ENCODE results near the gene CTTN. TPM values are rescaled to one million over a fixed set of nuclear protein-coding genes. Genes with fewer than 3 reads are reported as not detected.

CTTN gene
- polyA plus RNA-seq, 3 donors from 2014 or later = 0.53 to 0.67 TPM; not detected in 1

DNA sequence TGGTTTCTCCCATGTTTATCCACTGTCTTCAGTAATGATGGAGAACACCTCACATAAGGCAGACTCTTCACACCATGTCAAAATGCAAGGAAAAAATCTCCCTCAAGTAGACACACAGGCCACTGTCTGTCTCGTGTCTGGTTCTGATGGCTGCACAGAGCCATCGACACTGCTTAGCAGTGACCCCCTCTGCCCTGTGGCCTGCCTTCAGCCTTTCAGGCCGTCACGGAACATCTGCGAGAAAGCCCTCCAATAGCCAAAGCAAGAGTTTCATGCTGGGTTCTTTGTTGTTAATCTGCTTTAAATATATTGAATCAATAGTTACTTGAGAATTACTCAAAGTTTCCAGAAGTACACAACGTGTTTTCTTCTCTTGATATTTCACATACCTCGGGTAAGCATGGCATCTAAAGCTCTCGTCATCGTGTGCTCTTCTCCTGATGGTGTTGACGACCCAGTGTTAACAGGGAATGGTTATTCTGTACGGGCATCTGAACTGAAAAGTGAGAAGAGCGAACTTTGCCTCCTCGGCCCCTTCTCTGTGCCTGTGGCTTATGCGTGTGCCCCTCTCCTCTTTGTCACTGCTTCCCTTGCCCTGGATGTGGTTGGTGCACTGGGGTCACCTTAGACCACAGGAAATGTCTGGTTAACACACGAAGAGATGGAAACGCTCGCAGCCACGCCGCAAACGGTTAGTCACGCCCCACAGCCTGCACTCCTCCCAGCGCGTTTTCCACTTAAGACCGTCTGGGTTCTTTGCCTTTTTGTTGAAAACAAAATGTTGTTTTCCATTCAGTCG is 33.4 kb upstream of the CTTN start:
- DNase-seq = peak; percentile 86 to 89 (median 87)
- Mint-ChIP-seq H3K27me3 (ENCODE audit: low read depth in 3 of 3) (peaks cover 13 to 32% (median 15%) of the 10 kb centered on the region in 3 donors), H3K27ac (peak overlapping the region; percentile 64 to 95 (median 84)), H3K9me3 (no peaks in the 10 kb centered on the region), H3K36me3 (peaks cover 27 to 46% (median 44%) of the 10 kb centered on the region in 3 donors), H3K4me1 (peaks cover 37 to 38% of the 10 kb centered on the region in 2 donors), H3K4me3 (peak overlapping the region; percentile 78 to 91 (median 82))

DNA sequence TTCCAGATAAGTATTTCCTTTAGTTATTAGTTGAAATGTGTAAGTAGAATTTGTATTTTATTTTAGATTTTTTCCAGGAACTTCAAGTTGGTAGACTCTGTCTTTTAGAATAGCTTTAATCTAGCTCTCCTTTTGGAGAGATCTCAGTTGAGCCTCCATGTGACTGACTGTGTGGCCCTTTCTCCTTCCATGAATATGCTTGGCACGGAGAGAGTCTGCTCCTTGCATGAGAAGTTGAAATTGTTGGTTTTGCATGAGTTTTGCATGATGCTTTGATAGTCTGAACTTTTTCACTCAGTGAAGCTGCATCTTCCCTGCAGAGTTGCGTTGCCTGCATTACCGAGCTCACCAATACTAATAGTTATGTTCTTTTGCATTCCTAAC is 32.8 kb upstream of the CTTN start:
- Mint-ChIP-seq H3K4me3 (peak overlapping the region; percentile 78 to 91 (median 82)), H3K27ac (peak overlapping the region; percentile 31 to 95 (median 84)), H3K36me3 (peaks cover 27 to 47% (median 44%) of the 10 kb centered on the region in 3 donors), H3K4me1 (peaks cover 37 to 38% of the 10 kb centered on the region in 2 donors), H3K27me3 (ENCODE audit: low read depth in 3 of 3) (peaks cover 13 to 31% (median 17%) of the 10 kb centered on the region in 3 donors), H3K9me3 (no peaks in the 10 kb centered on the region)
- DNase-seq = no peak

DNA sequence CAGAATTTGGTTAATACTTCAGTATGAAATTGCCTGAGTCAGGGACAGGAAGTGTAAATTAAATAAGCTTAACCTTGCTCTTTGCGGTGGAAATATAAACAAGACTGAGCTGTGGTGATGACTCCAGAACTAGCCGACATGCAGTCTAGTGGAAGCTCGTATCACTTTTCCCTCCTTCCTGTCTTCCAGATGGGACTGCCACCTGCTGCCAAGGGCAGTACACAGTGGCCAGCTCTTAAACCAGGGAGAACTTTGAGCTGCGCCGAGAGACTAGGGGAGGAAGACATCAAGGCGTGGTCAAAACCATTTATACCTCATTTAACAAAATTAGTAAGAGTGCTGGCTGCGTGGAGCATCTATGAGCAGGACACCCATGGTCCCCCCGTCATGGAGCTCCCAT is 31.3 kb upstream of the CTTN start:
- Mint-ChIP-seq H3K27ac (peak overlapping the region in 1 of 6 donors; percentile 2), H3K9me3 (no peaks in the 10 kb centered on the region), H3K36me3 (peaks cover 20 to 39% (median 37%) of the 10 kb centered on the region in 3 donors), H3K4me1 (peaks cover 37 to 38% of the 10 kb centered on the region in 2 donors), H3K27me3 (ENCODE audit: low read depth in 3 of 3) (peaks cover 13 to 31% (median 17%) of the 10 kb centered on the region in 3 donors), H3K4me3 (peak overlapping the region; percentile 20 to 91 (median 71))
- DNase-seq = no peak

DNA sequence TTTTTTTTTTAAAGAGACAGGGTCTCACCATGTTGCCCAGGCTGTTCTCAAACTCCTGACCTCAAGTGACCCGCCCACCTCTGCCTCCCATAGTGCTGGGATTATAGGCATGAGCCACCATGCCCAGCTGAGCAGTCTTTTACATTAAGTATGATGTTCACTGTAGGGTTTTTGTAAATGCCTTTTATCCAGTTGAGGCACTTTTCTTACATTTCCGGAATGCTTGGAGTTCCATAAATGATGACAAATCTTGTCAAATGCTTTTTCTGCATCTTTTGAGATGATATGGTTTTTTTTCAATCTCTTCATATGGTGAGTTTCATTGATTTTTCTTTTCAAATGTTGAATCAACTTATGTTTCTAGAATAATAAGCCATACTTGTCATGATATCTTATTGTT is 29.4 kb upstream of the CTTN start:
- no peak overlapping the region for H3K4me3 Mint-ChIP-seq
- H3K4me1 Mint-ChIP-seq = peaks cover 35 to 37% of the 10 kb centered on the region in 2 donors
- H3K27ac Mint-ChIP-seq = no peak overlapping the region
- no peak for DNase-seq
- peaks cover 23 to 42% (median 41%) of the 10 kb centered on the region in 3 donors for H3K36me3 Mint-ChIP-seq
- peaks cover 13 to 28% (median 17%) of the 10 kb centered on the region in 3 donors for H3K27me3 Mint-ChIP-seq (ENCODE audit: low read depth in 3 of 3)
- H3K9me3 Mint-ChIP-seq = no peaks in the 10 kb centered on the region

DNA sequence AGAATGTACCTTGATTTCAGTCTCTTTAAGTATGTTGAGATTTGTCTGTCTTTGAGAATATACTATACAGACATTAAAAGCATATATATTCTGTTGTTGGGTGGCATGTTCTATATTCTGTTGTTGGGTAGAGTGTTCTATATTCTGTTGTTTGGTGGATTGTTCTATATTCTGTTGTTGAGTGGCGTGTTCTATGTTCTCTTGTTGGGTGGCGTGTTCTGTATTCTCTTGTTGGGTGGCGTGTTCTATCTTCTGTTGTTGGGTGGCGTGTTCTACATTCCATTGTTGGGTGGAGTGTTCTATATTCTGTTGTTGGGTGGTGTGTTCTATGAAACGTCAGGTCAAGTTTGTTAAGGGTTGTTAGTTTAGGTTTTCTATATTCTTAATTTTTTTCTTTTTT is 27.1 kb upstream of the CTTN start:
- Mint-ChIP-seq H3K9me3 (no peaks in the 10 kb centered on the region), H3K27me3 (ENCODE audit: low read depth in 3 of 3) (peaks cover 8 to 12% (median 9%) of the 10 kb centered on the region in 3 donors), H3K36me3 (peaks cover 21 to 52% (median 48%) of the 10 kb centered on the region in 3 donors), H3K4me1 (peaks cover 13 to 14% of the 10 kb centered on the region in 2 donors), H3K27ac (no peak overlapping the region), H3K4me3 (no peak overlapping the region)
- DNase-seq = no peak

DNA sequence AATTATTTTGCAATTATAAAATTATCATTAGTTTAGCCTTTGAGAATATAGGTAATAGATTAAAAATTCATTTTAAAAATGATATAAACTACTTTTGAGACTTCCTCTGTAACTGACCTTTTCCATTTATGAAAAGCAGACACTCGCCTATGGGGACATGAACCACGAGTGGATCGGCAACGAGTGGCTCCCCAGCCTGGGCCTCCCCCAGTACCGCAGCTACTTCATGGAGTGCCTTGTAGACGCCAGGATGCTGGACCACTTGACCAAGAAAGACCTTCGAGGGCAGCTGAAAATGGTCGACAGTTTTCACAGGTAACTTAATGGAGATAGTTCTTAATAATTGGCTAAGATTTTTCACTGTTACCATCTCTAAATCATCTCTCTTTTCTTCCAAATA is 26.3 kb upstream of the CTTN start:
- no peaks in the 10 kb centered on the region for H3K9me3 Mint-ChIP-seq
- H3K27me3 Mint-ChIP-seq (ENCODE audit: low read depth in 3 of 3) = peaks cover 7 to 9% (median 9%) of the 10 kb centered on the region in 3 donors
- peaks cover 25 to 57% (median 52%) of the 10 kb centered on the region in 3 donors for H3K36me3 Mint-ChIP-seq
- no peak overlapping the region for H3K27ac Mint-ChIP-seq
- no peak overlapping the region for H3K4me3 Mint-ChIP-seq
- DNase-seq = no peak
- peaks cover 4 to 6% of the 10 kb centered on the region in 2 donors for H3K4me1 Mint-ChIP-seq

DNA sequence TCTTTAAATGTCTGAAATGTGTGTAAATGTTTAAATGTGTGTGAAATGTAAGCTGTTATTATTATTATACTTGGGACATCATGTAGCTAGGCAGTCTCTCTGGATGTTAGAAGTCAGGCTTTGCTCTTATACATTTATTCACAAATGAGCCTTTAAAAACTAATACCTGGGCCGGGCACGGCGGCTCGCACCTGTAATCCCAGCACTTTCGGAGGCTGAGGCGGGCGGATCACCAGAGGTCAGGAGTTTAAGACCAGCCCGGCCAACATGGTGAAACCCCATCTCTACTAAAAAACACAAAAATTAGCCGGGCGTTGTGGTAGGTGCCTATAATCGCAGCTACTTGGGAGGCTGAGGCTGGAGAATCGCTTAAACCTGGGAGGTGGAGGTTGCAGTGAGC is 21.7 kb upstream of the CTTN start:
- Mint-ChIP-seq H3K36me3 (peaks cover 36 to 64% (median 58%) of the 10 kb centered on the region in 3 donors), H3K9me3 (no peaks in the 10 kb centered on the region), H3K4me3 (no peak overlapping the region), H3K27ac (no peak overlapping the region), H3K27me3 (ENCODE audit: low read depth in 3 of 3) (peaks cover 2 to 4% (median 2%) of the 10 kb centered on the region in 3 donors), H3K4me1 (no peaks in the 10 kb centered on the region)
- DNase-seq = no peak

DNA sequence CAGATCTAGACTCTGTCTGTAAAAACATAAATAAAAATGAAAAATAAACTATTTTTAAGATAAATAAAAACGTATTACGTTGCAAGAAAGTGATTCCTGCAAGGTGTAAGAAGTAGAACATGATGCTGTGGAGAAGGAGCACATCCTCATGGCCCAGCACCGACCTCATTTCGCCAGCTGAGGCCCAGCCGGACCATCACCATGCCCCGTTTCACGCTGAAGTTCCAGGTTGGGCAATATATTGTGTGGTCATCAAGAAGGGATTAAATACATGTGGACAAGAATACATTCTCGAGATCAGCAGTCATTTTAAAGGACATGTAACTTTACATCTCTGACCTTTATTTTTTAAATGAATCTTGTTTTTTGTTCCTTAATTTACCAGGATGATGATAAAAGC is 20.7 kb upstream of the CTTN start:
- Mint-ChIP-seq H3K9me3 (no peaks in the 10 kb centered on the region), H3K27ac (no peak overlapping the region), H3K4me1 (no peaks in the 10 kb centered on the region), H3K27me3 (ENCODE audit: low read depth in 3 of 3) (peaks cover 2 to 4% (median 2%) of the 10 kb centered on the region in 3 donors), H3K4me3 (no peak overlapping the region), H3K36me3 (peaks cover 40 to 67% (median 62%) of the 10 kb centered on the region in 3 donors)
- no peak for DNase-seq

DNA sequence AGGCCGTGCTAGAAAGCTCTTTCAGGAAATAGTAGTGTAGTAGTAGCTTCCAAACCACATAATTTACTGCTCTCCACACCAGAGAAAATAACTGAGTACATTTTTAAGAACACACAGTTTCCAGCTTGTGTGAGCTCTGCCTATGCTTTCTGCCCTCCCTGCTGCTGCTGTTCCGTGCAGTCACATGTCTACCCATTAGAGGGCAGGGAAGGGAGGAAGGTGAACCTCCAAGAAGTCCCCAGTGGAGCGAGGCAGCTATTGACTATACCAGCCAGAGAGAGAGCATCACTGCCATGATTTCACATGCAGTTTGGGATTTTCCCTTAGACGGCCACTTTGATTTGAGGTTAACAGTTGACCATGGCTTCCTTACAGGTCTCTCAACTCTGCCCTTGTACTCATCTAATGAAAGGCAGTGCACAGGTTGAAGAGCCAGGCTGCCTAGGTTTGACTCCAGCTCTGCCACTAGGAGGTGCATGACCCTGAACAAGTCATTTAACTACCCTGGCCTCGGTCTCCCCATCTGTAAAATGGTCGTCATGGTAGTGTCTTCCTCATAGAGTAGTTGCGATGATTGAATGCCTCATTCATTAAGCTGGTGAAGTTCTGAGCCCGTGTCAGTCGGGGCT is 19.7 kb upstream of the CTTN start:
- Mint-ChIP-seq H3K27ac (no peak overlapping the region), H3K36me3 (peaks cover 40 to 67% (median 58%) of the 10 kb centered on the region in 3 donors), H3K27me3 (ENCODE audit: low read depth in 3 of 3) (peaks cover 2 to 4% (median 2%) of the 10 kb centered on the region in 3 donors), H3K9me3 (no peaks in the 10 kb centered on the region), H3K4me1 (no peaks in the 10 kb centered on the region), H3K4me3 (no peak overlapping the region)
- no peak for DNase-seq

DNA sequence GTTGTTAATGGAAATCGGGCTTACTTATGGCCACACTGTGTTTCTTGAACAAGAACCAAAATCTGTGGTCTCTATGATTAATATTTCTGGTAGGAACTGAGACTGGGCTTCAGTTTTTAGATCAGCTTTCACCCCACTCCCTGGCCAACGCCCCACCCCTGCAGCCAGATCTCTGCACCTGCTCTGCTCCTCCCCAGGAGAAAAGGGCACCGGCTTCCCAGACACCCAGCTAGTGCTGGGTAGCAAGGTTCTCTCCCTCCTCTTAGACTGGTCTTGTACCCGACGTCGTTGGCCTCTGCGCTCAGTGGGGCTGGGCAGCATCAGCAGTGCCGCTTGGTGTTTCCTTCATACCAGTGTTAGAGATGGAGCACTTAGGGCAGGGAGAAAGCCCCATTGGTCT is 17.0 kb upstream of the CTTN start:
- Mint-ChIP-seq H3K4me3 (no peak overlapping the region), H3K4me1 (no peaks in the 10 kb centered on the region), H3K27ac (no peak overlapping the region), H3K9me3 (no peaks in the 10 kb centered on the region), H3K27me3 (ENCODE audit: low read depth in 3 of 3) (peaks cover 2 to 4% (median 2%) of the 10 kb centered on the region in 3 donors), H3K36me3 (peaks cover 49 to 65% (median 55%) of the 10 kb centered on the region in 3 donors)
- no peak for DNase-seq

DNA sequence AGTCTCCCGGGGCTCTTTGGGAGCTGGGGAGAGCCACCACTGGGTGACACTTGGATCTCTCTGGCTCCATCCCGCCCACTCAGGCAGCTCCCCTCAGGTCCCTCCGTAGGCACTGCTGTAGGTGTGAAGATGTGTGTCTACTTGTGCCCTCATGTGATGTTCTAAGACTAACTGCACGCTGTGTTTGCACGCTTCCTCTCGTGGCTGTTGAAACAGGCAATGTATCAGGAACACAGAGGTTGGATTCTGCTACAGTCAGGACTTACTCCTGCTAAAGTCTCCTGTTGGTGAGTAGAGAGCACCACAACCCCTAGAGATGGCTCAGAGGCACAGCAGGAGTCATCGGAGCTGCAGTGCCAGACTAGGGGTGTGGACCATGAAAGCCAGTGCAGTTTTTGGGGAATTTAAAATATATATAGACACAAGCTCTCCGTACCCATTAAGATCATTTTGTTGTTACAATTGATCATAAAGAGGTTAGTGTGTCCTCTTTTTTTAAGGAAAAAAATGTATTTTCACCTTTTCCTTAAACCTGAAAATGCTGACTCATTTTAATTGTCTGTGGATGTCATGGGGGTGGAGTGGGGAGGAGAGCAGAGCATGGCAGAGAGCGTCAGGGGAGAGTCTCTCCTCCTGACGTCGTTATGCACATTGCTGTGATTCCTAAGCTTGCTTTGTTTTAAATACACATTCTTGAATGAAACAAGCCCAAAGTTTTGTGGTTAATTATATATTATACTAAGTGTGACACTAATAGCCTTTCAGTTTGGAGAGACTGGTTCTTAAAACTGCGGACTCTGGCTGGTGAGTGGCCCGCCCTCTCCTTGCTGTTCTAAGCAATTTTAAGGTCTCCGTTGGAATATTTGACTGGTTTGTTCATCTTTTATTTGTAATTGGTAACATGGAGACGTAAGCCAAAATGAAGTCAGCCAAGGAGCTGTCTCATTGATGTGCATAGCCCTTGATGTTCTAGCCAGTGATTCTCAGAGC is 16.2 kb upstream of the CTTN start:
- Mint-ChIP-seq H3K36me3 (peaks cover 45 to 58% (median 49%) of the 10 kb centered on the region in 3 donors), H3K4me1 (no peaks in the 10 kb centered on the region), H3K4me3 (no peak overlapping the region), H3K9me3 (no peaks in the 10 kb centered on the region), H3K27ac (no peak overlapping the region), H3K27me3 (ENCODE audit: low read depth in 3 of 3) (peaks cover 2 to 4% (median 2%) of the 10 kb centered on the region in 3 donors)
- DNase-seq = no peak

DNA sequence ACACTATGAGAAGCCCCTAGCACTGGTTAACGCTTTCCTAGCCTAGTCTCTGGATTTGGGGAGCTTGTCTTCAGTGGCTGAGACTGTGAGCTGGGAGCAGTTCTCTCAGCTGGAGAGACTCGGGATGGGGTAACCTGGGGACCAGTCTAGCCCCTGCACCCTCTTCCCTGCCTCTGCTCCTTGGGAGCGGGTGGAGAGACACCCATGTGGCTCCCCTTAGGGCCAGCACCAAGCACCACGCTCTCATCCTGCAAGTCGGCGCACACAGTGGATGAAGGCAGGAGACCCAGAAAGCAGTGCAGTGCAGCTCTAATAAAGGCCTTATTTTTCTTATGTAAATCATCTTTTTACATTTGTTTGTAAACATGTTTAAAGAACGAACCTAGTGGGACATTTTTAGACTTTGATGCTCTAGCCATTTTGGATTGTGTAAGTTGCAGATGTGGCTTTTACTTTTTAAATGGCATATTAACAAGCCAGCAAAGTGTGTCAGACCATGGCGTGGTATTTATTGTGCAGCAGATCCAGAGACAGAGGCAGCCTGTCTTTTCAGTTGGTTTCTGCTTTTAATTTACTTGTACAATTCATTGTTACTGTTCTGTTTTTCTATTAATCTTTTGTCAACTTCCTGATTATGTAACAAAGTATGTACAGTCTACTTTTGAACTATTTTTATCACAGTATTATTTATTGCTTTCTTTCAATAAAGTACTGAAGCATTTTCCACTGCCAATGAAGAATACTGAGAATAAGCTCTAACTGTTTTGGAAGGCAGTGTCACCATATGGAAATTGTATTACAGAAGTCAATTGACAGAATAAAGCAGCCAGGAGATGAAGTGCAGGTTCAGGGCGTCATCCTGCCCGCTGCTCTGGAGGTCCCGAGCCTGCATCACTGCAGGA is 14.4 kb upstream of the CTTN start:
- Mint-ChIP-seq H3K27ac (no peak overlapping the region), H3K9me3 (no peaks in the 10 kb centered on the region), H3K36me3 (peaks cover 31 to 42% (median 39%) of the 10 kb centered on the region in 3 donors), H3K4me3 (no peak overlapping the region), H3K4me1 (no peaks in the 10 kb centered on the region), H3K27me3 (ENCODE audit: low read depth in 3 of 3) (peaks cover 6 to 9% (median 8%) of the 10 kb centered on the region in 3 donors)
- DNase-seq = no peak

Measured in immature natural killer cell (primary cell).